Pons (tissue), 1 donor: ENCODE data around the gene FOXRED2.
"Not testable (repeated sequence)": the region's sequence is repeated elsewhere in the genome, so short reads cannot be mapped to it uniquely, and the experiment has no call there.

Source experiments
- DNase-seq: peaks from one replicate; pipeline ENCODE4 v3.0.0-alpha.2; 2016; ENCODE audit warnings: low spot score

Gene FOXRED2

GRCh38 chr22:36469094-36469710 lies 37.6 kb downstream of the FOXRED2 start:
- DNase-seq = no peak

- no peak for DNase-seq
Observed at GRCh38 chr22:36467946-36468345, 38.9 kb downstream of the FOXRED2 start.

- no peak for DNase-seq
Observed at GRCh38 chr22:36467042-36467810, 39.6 kb downstream of the FOXRED2 start.

- DNase-seq = no peak
Observed at GRCh38 chr22:36466258-36466657, 40.6 kb downstream of the FOXRED2 start.

GRCh38 chr22:36465232-36466021 lies 41.4 kb downstream of the FOXRED2 start:
- no peak for DNase-seq

- no peak for DNase-seq
Observed at GRCh38 chr22:36464715-36465231, 42.1 kb downstream of the FOXRED2 start.

- no peak for DNase-seq
Observed at GRCh38 chr22:36463783-36464184, 43.1 kb downstream of the FOXRED2 start.

- DNase-seq = no peak
Observed at GRCh38 chr22:36461665-36462649, 44.9 kb downstream of the FOXRED2 start.

GRCh38 chr22:36460202-36460601 lies 46.6 kb downstream of the FOXRED2 start:
- DNase-seq = no peak

- DNase-seq = no peak
Observed at GRCh38 chr22:36457688-36458450, 49.0 kb downstream of the FOXRED2 start.

GRCh38 chr22:36456464-36456845 lies 50.4 kb downstream of the FOXRED2 start:
- DNase-seq = no peak

- no peak for DNase-seq
Observed at GRCh38 chr22:36455571-36456463, 51.0 kb downstream of the FOXRED2 start.

GRCh38 chr22:36454916-36455570 lies 51.8 kb downstream of the FOXRED2 start:
- peak; percentile 60 for DNase-seq

- no peak for DNase-seq
Observed at GRCh38 chr22:36453855-36454378, 52.9 kb downstream of the FOXRED2 start.

GRCh38 chr22:36452978-36453607 lies 53.7 kb downstream of the FOXRED2 start:
- not testable (repeated sequence) for DNase-seq

GRCh38 chr22:36452250-36452977 lies 54.4 kb downstream of the FOXRED2 start:
- no peak for DNase-seq

- not testable (repeated sequence) for DNase-seq
Observed at GRCh38 chr22:36450923-36451322, 55.9 kb downstream of the FOXRED2 start.
